HG03103 (cell line): Measurements from ENCODE around the gene SUPT3H.
"Not testable (repeated sequence)": the region's sequence is repeated elsewhere in the genome, so short reads cannot be mapped to it uniquely, and the experiment has no call there.

Experiments
- ATAC-seq: cut with Tn5 transposase; IDR thresholded peaks from one replicate; pipeline ENCODE4 v1.9.1; 2021; ENCODE audit warnings: low read depth; ENCODE audit not compliant: unreplicated experiment

The SUPT3H gene

GRCh38 chr6:45327956-45328522 lies 49.7 kb downstream of the SUPT3H start, which contains the start of gene RUNX2:
RUNX2 (plus strand) TSS chr6:45328330; CDS start chr6:45328727, 397 bp downstream.
- ATAC-seq = no peak

- no peak for ATAC-seq
Observed at GRCh38 chr6:45326698-45327417, 50.9 kb downstream of the SUPT3H start.

GRCh38 chr6:45323656-45324224 lies 54.0 kb downstream of the SUPT3H start:
- no peak for ATAC-seq

GRCh38 chr6:45320349-45320748 lies 57.4 kb downstream of the SUPT3H start:
- no peak for ATAC-seq

GRCh38 chr6:45314146-45314545 lies 63.6 kb downstream of the SUPT3H start:
- ATAC-seq = no peak

- ATAC-seq = no peak
Observed at GRCh38 chr6:45310118-45310788, 67.5 kb downstream of the SUPT3H start.

- ATAC-seq = no peak
Observed at GRCh38 chr6:45305546-45305945, 72.2 kb downstream of the SUPT3H start.

GRCh38 chr6:45302832-45303231 lies 74.9 kb downstream of the SUPT3H start:
- ATAC-seq = no peak

- ATAC-seq = no peak
Observed at GRCh38 chr6:45301348-45302142, 76.2 kb downstream of the SUPT3H start.

- ATAC-seq = no peak
Observed at GRCh38 chr6:45300736-45301135, 77.0 kb downstream of the SUPT3H start.

- no peak for ATAC-seq
Observed at GRCh38 chr6:45299096-45299581, 78.6 kb downstream of the SUPT3H start.

GRCh38 chr6:45297320-45297719 lies 80.4 kb downstream of the SUPT3H start:
- no peak for ATAC-seq

GRCh38 chr6:45294065-45294701 lies 83.6 kb downstream of the SUPT3H start:
- ATAC-seq = not testable (repeated sequence)

GRCh38 chr6:45293306-45293705 lies 84.4 kb downstream of the SUPT3H start:
- ATAC-seq = no peak

GRCh38 chr6:45289751-45290514 lies 87.8 kb downstream of the SUPT3H start:
- ATAC-seq = no peak

GRCh38 chr6:45286707-45287106 lies 91.0 kb downstream of the SUPT3H start:
- ATAC-seq = not testable (repeated sequence)

GRCh38 chr6:45278367-45278766 lies 99.4 kb downstream of the SUPT3H start:
- ATAC-seq = no peak

GRCh38 chr6:45277741-45278140 lies 100.0 kb downstream of the SUPT3H start:
- not testable (repeated sequence) for ATAC-seq

- no peak for ATAC-seq
Observed at GRCh38 chr6:45275358-45275757, 102.4 kb downstream of the SUPT3H start.
